Right renal cortex interstitium (tissue), 3 donors: ENCODE data around the gene SLC16A5. TPM values are rescaled to one million over a fixed set of nuclear protein-coding genes. Genes with fewer than 3 reads are reported as not detected.
A peak's percentile ranks its signal among the peaks of the same experiment; 100 is the strongest.
"Not testable (repeated sequence)": the region's sequence is repeated elsewhere in the genome, so short reads cannot be mapped to it uniquely, and the experiment has no call there.

Experiments
- DNase-seq, 3 donors: peaks; one replicate each; pipeline ENCODE4 v3.0.0-alpha.2; 2013; ENCODE audit warnings: low read depth in 3 of 3, low spot score in 2 of 3
- polyA plus RNA-seq, 3 donors: library from polyadenylated mRNA; unstranded; fragments of 120-200 nt; gene quantifications; one replicate each; pipeline ENCODE4 v1.2.1, GENCODE V29; 2013; ENCODE audit not compliant: insufficient read length in 3 of 3

Gene SLC16A5
- polyA plus RNA-seq, 3 donors = 21.1 to 24.8 (median 23.6) TPM

GRCh38 chr17:75131278-75132017 lies 43.7 kb downstream of the SLC16A5 start, which contains the start of gene NT5C:
Gene NT5C, minus strand, starts transcription at chr17:75131742. Its CDS starts 35 bp downstream, at chr17:75131707.
- DNase-seq = peak in 2 of 3 donors; percentile 48 to 80

DNA sequence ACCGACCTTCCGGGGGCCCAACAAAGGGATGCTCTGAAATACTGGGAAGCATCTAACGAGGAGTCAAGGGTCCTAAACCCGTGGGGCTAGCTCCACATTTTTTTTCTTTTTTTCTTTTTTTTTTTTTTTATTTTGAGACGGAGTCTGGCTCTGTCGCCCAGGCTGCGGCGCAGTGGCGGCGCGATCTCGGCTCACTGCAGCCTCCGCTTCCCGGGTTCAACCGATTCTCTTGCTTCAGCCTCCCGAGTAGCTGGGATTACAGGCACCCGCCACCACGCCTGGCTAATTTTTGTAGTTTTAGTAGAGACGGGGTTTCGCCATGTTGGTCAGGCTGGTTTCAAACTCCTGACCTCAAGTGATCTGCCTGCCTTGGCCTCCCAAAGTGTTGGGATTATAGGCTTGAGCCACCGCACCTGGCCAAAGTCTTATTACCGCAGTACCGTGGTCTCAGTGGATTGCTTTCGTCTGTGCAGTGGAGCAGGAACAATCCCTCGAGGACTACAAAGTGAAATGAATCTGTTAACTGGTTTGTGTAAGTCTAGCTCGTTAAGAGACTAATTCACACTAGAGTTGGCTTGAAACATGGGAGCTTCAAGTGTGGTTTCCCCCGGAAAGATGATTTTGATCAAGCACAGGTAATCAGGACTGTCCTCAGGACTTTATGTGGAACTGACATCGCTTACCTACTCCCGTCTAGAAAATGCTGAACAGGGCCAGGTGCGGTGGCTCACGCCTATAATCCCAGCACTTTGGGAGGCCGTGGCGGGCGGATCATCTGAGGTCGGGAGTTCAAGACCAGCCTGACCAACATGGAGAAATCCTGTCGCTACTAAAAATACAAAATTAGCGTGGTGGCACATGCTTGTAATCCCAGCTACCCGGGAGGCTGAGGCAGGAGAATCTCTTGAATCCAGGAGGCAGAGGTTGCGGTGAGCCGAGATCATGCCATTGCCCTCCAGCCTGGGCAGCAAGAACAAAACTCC lies 44.6 kb downstream of the SLC16A5 start:
- not testable (repeated sequence) for DNase-seq

DNA sequence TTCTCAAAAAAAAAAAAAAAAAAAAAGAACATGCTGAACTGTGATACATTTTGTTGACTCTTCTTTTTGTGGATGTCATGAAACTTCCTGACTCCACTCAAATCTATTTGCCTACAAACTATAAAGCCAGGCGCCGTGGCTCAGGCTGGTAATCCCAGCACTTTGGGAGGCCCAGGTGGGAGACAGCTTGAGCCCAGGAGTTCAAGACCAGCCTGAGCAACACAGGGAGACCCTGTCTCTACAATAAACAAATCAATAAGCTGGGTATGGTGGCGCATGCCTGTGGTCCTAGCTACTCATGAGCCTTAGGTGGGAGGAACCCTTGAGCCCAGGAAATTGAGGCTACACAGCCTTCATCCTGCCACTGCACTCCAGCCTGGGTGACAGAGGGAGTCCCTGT lies 45.2 kb downstream of the SLC16A5 start:
- DNase-seq = no peak

- DNase-seq = not testable (repeated sequence)
Measured at GRCh38 chr17:75133607-75134347, 46.0 kb downstream of the SLC16A5 start.

- no peak for DNase-seq
Measured at GRCh38 chr17:75135452-75135851, 47.7 kb downstream of the SLC16A5 start.

- no peak for DNase-seq
Measured at GRCh38 chr17:75135946-75136345, 48.2 kb downstream of the SLC16A5 start.

DNA sequence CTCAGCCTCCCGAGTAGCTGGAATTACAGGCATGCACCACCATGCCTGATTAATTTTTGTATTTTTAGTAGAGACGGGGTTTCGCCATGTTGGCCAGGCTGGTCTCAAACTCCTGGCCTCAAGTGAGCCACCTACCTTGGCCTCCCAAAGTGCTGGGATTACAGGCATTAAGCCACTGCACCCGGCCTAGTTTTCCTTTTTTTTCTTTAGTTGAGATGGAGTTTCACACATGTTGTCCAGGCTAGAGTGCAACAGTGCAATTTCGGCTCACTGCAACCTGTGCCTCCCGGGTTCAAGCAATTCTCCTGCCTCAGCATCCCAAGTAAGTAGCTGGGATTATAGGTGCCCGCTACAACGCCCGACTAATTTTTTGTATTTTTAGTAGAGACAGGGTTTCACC lies 50.0 kb downstream of the SLC16A5 start:
- not testable (repeated sequence) for DNase-seq

- no peak for DNase-seq
Measured at GRCh38 chr17:75138519-75138918, 50.8 kb downstream of the SLC16A5 start.

GRCh38 chr17:75142236-75142971 lies 54.6 kb downstream of the SLC16A5 start:
- no peak for DNase-seq

GRCh38 chr17:75144816-75145512 lies 57.2 kb downstream of the SLC16A5 start:
- no peak for DNase-seq

- DNase-seq = no peak
Measured at GRCh38 chr17:75146592-75146991, 58.8 kb downstream of the SLC16A5 start.

- DNase-seq = no peak
Measured at GRCh38 chr17:75147878-75148546, 60.3 kb downstream of the SLC16A5 start.

DNA sequence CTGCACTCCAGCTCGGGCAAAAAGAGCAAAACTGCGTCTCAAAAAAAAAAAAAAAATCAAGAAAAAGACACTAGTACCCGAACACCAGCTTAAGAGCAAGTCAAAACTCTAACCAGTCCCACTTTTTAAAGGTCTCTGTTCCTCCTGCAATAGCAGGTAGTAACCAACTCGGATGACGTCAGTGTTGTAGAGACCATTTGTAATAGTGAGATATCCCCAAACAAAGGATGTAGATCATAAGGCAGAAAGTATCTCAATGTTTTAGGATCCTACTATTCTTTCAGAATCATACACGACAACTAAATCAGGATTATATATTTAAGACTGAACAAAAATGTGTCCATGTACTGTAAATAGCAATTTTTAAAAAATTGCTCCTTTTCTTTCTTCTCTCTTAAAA lies 64.2 kb downstream of the SLC16A5 start:
- DNase-seq = no peak

GRCh38 chr17:75152523-75152921 lies 64.8 kb downstream of the SLC16A5 start:
- peak in 1 of 3 donors; percentile 6 for DNase-seq

DNA sequence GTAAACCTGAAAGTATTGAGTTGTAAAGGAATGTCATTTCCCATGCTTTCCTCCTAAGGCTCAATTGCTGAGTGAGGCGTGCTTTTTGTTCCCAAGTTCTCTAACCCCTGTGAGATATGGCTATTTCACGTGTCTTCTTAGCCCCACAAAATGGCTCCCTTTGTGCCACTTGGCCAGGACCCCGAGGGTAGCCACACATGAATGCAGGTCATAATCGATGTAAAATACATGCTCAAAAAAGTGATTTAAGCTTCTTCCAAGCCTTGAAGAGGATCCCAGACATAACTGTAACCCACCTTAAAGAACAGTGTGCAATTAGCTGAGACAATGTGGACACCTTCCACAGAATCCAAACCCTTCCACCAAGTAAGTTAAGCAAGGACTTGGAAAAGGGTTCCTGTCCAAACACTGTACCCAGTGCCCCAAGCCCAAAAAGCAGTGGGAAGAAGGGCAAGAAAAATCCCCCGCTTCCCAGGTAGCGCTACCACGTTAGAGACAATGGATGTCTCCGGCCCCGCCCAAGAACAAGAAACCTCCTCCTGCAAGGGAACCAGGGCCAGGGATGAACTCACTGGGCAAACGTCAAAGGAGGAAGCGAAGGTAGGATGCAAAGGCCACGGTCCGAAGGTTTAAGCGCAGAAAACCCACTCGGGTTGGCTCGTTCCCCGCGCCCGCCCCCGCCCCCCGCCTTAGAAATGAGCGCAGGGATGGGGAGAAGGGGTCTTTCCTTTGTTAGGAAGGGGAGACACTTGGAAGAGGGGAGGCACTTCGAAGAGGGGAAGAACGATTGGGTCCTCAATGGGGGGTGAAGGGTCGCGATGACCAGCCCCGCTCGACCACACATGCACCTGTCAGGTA lies 65.4 kb downstream of the SLC16A5 start:
- peak in 2 of 3 donors; percentile 31 to 45 for DNase-seq

DNA sequence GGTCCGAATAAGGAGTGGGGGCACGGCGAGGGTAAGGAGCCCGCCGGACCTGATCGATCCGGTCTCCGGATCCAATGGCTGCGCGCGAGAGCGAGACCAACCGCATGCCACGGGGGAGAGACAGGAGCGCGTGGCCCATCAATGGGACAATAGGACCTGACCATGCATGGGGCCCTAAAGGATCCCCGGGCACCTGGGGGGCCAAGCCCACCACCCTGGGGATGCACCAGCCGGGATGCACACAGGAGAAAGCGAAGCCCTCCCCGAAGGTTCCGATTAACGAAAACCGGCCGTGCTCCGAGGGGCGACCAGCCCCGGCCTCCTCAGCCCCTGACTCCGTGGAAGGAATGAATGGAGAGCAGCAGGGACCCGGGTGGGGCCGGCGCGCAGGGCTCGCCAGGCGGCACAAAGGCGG lies 66.0 kb downstream of the SLC16A5 start:
- DNase-seq = peak in 2 of 3 donors; percentile 3 to 39

GRCh38 chr17:75154195-75155106 lies 66.7 kb downstream of the SLC16A5 start, which contains the start of gene JPT1:
Gene JPT1, minus strand, starts transcription at chr17:75154512. Its CDS starts 115 bp downstream, at chr17:75154397.
- DNase-seq = peak; percentile 92 to 98 (median 93)
